SKM-1 treated with dmso at 0.1 percent for 144 hours (cell line): ENCODE results near the gene DDR2.

Experiments
- DNase-seq: peaks from one replicate; lab custom pipeline; 2025; ENCODE audit not compliant: unreplicated experiment; lab: John Stamatoyannopoulos, UW

Gene DDR2

GRCh38 chr1:162695687-162696086 is 63.4 kb downstream of the DDR2 start:
- DNase-seq, result no peak

- DNase-seq, result no peak
These were observed 64.1 kb downstream of the DDR2 start for GRCh38 chr1:162696286-162696862.

- DNase-seq, result no peak
These were observed 65.1 kb downstream of the DDR2 start for GRCh38 chr1:162697140-162697895.

- DNase-seq, result no peak
These were observed 67.1 kb downstream of the DDR2 start for GRCh38 chr1:162699366-162699765.

GRCh38 chr1:162700131-162700530 is 67.9 kb downstream of the DDR2 start:
- no peak for DNase-seq

GRCh38 chr1:162701286-162701685 is 69.0 kb downstream of the DDR2 start:
- no peak for DNase-seq

- DNase-seq, result no peak
These were observed 70.4 kb downstream of the DDR2 start for GRCh38 chr1:162702628-162703027.

- no peak for DNase-seq
These were observed 71.4 kb downstream of the DDR2 start for GRCh38 chr1:162703708-162704107.

- DNase-seq, result no peak
These were observed 72.6 kb downstream of the DDR2 start for GRCh38 chr1:162704673-162705424.

- DNase-seq, result no peak
These were observed 73.7 kb downstream of the DDR2 start for GRCh38 chr1:162706003-162706402.

- DNase-seq, result no peak
These were observed 74.3 kb downstream of the DDR2 start for GRCh38 chr1:162706606-162707005.

- no peak for DNase-seq
These were observed 76.0 kb downstream of the DDR2 start for GRCh38 chr1:162708286-162708685.

- DNase-seq, result peak; percentile 51
These were observed 77.0 kb downstream of the DDR2 start for GRCh38 chr1:162709132-162709860.

GRCh38 chr1:162709870-162710269 is 77.6 kb downstream of the DDR2 start:
- DNase-seq, result no peak

GRCh38 chr1:162710345-162710744 is 78.1 kb downstream of the DDR2 start:
- no peak for DNase-seq

GRCh38 chr1:162710780-162711465 is 78.7 kb downstream of the DDR2 start:
- DNase-seq, result no peak

GRCh38 chr1:162712317-162713029 is 80.2 kb downstream of the DDR2 start:
- no peak for DNase-seq

GRCh38 chr1:162716123-162716522 is 83.9 kb downstream of the DDR2 start:
- no peak for DNase-seq

GRCh38 chr1:162716552-162716951 is 84.3 kb downstream of the DDR2 start:
- no peak for DNase-seq

GRCh38 chr1:162717548-162718184 is 85.4 kb downstream of the DDR2 start:
- no peak for DNase-seq
